Skin epidermis (tissue), 12 donors: ENCODE data around the gene BHMT.

Experiments
- H3K27ac ChIP-seq, 21 experiments: fragments of 200-600 bp; sonication (generic) in 11 of 21; one replicate each; pipeline ENCODE4 v1.5.0; 2020; ENCODE audit warnings: mild to moderate bottlenecking in 3 of 21, inconsistent platforms in 2 of 21, moderate library complexity in 2 of 21
- H3K4me3 ChIP-seq, 7 experiments: fragments of 200-600 bp; sonication (generic) in 2 of 7; one replicate each; pipeline ENCODE4 v1.5.0; 2020; ENCODE audit warnings: inconsistent platforms in 2 of 7, mild to moderate bottlenecking in 2 of 7, moderate library complexity in 1 of 7

BHMT gene

GRCh38 chr5:79111387-79111959 lies at the start of gene BHMT:
Gene BHMT, plus strand, starts transcription at chr5:79111809. Its CDS starts 77 bp downstream, at chr5:79111886.
- no peak within 1 kb of the TSS for H3K4me3 ChIP-seq

GRCh38 chr5:79062436-79062835 lies 49.2 kb upstream of the BHMT start:
- Histone ChIP-seq H3K27ac (no peak overlapping the region), H3K4me3 (no peak overlapping the region)

More at GRCh38 chr5:79111387-79111959, at the start of gene BHMT:
- H3K27ac ChIP-seq: no peak within 1 kb of the TSS

- Histone ChIP-seq H3K4me3 (peak within 1 kb of the TSS; percentile 2 to 40 (median 21)), H3K27ac (peak within 1 kb of the TSS in 8 of 21 experiments; percentile 5 to 67 (median 38))
These were observed 41.9 kb upstream of the BHMT start, which contains the start of the genes BHMT2 and DMGDH for GRCh38 chr5:79069488-79070349. Gene BHMT2, plus strand, starts transcription at chr5:79069767. Its CDS starts 16 bp downstream, at chr5:79069783. Gene DMGDH, minus strand, starts transcription at chr5:79069674. Its CDS starts 54 bp downstream, at chr5:79069620.

- Histone ChIP-seq H3K4me3 (peak overlapping the region in 6 of 7 experiments; percentile 2 to 34 (median 16)), H3K27ac (peak overlapping the region in 3 of 21 experiments; percentile 62 to 67 (median 63))
These were observed 41.3 kb upstream of the BHMT start for GRCh38 chr5:79070350-79070667.

- no peak overlapping the region for H3K27ac ChIP-seq
- H3K4me3 ChIP-seq: no peak overlapping the region
These were observed 37.0 kb upstream of the BHMT start for GRCh38 chr5:79074641-79075040.

GRCh38 chr5:79075646-79076426 lies 35.8 kb upstream of the BHMT start:
- no peak overlapping the region for H3K4me3 ChIP-seq
- H3K27ac ChIP-seq: no peak overlapping the region

- no peak overlapping the region for H3K27ac ChIP-seq
These were observed 34.8 kb upstream of the BHMT start for GRCh38 chr5:79076819-79077218.

GRCh38 chr5:79077680-79078365 lies 33.8 kb upstream of the BHMT start:
- no peak overlapping the region for H3K27ac ChIP-seq
- H3K4me3 ChIP-seq: no peak overlapping the region

More at GRCh38 chr5:79076819-79077218, 34.8 kb upstream of the BHMT start:
- H3K4me3 ChIP-seq: no peak overlapping the region

GRCh38 chr5:79080804-79081203 lies 30.8 kb upstream of the BHMT start:
- Histone ChIP-seq H3K4me3 (no peak overlapping the region), H3K27ac (no peak overlapping the region)

GRCh38 chr5:79081779-79082178 lies 29.8 kb upstream of the BHMT start:
- Histone ChIP-seq H3K27ac (no peak overlapping the region), H3K4me3 (no peak overlapping the region)

GRCh38 chr5:79086116-79086515 lies 25.5 kb upstream of the BHMT start:
- H3K4me3 ChIP-seq: no peak overlapping the region
- no peak overlapping the region for H3K27ac ChIP-seq

GRCh38 chr5:79088507-79088906 lies 23.1 kb upstream of the BHMT start:
- H3K4me3 ChIP-seq: no peak overlapping the region
- H3K27ac ChIP-seq: no peak overlapping the region

GRCh38 chr5:79091064-79091463 lies 20.5 kb upstream of the BHMT start:
- Histone ChIP-seq H3K27ac (no peak overlapping the region), H3K4me3 (no peak overlapping the region)

- Histone ChIP-seq H3K4me3 (no peak overlapping the region), H3K27ac (no peak overlapping the region)
These were observed 17.8 kb upstream of the BHMT start for GRCh38 chr5:79093762-79094161.

GRCh38 chr5:79105868-79106267 lies 5.7 kb upstream of the BHMT start:
- Histone ChIP-seq H3K4me3 (no peak overlapping the region), H3K27ac (no peak overlapping the region)

GRCh38 chr5:79107020-79107796 lies 4.4 kb upstream of the BHMT start:
- no peak overlapping the region for H3K4me3 ChIP-seq
- H3K27ac ChIP-seq: no peak overlapping the region

GRCh38 chr5:79108086-79108485 lies 3.5 kb upstream of the BHMT start:
- no peak overlapping the region for H3K4me3 ChIP-seq
- H3K27ac ChIP-seq: no peak overlapping the region

- H3K27ac ChIP-seq: no peak overlapping the region
- H3K4me3 ChIP-seq: no peak overlapping the region
These were observed 2.8 kb upstream of the BHMT start for GRCh38 chr5:79108792-79109191.
